Suppressor macrophage treated with lipopolysaccharide for 4 hours (primary cell): Measurements from ENCODE around the gene MAN1C1.

Source experiments
- DNase-seq: peaks from one replicate; pipeline ENCODE4 v3.0.0-alpha.2; 2020

MAN1C1 gene

DNA sequence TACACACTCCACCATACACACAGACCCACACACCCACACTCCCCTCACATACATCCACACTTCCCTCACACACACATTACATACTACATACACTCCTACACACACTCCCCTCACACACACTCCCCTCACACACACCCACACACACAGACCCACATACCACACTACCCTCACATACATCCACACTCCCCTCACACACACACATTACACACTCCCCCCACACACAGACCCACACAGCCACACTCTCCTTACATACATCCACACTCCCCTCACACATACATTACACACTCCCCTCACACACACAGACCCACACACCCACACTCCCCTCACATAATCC is 150.8 kb downstream of the MAN1C1 start:
- DNase-seq = no peak

GRCh38 chr1:25768999-25769398 is 152.4 kb downstream of the MAN1C1 start:
- DNase-seq = no peak

- no peak for DNase-seq
Observed at GRCh38 chr1:25769625-25770383, 153.2 kb downstream of the MAN1C1 start.

- no peak for DNase-seq
Observed at GRCh38 chr1:25770541-25771220, 154.1 kb downstream of the MAN1C1 start.

DNA sequence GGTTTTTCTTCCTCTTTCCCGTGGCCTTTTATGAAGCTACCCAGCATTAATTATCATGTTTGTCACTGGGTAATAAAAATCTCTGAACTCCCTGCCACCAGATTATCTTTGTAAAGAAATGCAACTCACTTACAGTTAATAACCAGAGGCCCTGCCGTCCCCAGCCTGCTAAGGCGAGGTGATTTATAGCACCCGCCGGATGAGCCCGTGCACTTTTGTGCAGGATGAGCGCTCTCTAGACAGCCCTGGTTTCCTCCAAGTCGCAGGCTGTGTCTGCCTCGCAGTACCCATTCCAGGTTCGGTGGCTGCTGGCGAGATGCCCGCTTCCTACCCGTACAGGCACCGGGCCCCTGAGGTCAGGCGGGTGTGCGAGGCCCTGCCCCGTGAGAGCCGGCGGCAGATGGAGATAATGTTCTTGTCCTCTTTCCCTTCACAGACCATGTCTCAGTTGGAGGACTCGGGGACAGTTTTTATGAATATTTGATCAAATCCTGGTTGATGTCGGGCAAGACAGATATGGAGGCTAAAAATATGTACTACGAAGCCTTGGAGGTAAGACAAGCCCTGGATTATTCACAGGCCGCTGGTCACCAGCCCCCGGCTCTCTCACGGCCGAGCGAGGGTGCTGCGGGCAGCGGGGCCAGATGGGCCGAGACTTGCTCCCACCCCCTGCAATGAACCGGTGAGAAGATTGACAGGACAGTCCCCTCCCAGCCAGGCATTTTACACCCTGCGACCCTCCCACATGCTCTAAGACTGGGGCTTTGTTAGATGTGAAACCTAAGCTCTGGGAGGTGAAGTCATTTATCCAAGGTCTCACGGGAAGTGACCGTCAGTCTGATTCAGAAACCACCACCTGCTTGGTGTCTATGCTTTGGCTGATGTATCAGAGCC is 154.9 kb downstream of the MAN1C1 start:
- DNase-seq = no peak

GRCh38 chr1:25772164-25772563 is 155.6 kb downstream of the MAN1C1 start:
- DNase-seq = no peak

- no peak for DNase-seq
Observed at GRCh38 chr1:25772692-25773245, 156.2 kb downstream of the MAN1C1 start.

DNA sequence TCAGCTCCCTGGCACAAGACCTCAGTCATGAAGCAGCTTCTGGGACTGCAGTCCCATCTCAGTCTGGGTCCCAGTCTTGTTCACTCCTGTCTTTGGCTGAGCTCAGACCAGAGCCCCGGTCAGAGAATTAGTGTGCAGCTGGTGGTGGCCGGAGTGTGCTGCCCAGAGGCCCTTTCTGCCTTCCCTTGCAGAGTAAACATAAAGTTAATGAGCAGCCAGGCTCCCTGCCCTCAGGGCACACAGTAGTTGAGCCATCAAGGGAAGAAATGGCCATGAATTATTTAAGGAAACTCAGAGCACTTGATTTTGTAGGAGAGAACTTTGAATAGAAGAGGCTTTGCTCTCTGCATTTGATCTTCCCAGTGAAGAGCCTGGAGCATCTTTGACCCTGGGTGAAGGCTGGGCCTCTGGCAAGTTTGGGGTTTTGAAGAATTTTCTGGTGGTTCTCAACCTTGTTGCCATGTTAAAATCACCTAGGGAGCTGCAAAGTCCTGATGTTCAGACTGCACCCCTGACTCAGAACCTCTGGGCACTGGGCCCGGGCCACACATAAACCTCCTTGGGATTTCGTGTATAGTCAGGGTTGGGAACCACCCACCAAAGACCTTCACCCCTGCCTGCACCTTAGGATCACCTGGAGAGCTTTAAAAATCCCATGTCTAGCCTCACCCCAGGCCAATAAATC is 157.0 kb downstream of the MAN1C1 start:
- DNase-seq = no peak

DNA sequence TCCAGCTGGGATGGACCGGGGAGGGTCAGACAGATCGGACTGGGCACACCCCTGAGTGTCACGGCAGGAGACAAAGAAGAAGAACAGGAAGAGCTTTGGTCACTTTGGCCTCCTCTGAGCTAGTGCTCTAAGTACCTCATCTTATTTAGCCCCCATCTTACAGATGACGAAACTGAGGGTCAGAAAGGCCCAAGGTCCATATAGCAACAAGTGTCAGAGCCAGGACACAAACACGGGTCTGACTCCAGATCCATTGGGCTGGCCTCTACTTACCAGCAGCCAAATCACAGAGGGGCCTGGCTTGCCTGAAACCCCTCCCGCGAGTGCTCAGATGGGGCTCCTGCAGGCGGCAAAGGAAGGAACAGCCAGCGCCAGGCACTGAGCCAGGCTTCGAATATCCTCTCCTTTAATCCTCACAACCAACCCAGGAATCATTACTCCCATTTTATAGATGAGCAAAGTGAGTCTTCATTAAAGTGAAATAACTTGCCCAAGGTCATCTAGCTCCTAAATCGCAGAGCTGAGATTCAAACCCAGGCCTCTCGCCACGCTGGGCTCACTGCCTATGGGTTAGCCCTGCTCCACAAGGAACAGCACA is 157.7 kb downstream of the MAN1C1 start:
- DNase-seq = no peak

DNA sequence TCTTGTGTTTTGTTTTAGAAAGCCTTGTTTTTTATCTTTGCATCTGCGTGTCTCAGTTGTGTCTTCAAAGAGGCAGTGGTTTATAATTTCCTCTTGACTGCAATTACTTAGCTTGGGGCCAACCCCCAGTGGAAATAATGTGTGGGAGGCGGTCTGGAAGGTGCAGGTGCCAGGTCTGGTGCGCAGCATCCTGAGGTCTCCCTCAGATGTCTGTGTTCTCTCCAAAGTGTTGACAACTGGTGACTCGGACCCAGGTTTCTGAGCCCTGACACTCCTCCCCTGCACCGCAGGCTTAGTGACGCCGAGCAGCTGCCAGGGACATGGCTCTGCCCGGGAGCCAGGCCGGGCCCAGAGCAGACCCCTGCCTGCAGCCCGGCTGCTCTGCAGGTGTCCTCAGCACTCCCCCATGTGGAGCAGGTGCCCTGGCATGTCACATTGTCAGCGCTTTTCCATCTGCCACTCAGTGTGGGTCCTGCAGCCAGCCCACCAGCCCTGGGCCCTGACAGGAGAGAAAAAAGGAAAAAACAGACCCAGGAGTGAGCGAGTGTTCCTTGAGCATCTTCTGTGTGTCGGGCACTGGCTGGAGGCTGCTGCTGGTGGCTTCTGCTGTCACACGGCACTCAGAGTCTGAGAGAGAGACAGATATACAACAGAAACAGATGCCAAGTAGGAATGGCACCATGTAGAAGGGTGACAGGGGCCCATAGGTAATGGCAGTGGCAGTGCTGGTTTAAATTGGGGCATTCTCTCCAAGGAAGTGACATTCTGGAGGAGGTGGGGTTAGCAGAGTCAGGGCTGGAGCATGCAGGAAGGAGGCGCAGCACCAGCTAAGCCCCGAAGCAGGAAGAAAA is 158.6 kb downstream of the MAN1C1 start:
- DNase-seq = no peak

DNA sequence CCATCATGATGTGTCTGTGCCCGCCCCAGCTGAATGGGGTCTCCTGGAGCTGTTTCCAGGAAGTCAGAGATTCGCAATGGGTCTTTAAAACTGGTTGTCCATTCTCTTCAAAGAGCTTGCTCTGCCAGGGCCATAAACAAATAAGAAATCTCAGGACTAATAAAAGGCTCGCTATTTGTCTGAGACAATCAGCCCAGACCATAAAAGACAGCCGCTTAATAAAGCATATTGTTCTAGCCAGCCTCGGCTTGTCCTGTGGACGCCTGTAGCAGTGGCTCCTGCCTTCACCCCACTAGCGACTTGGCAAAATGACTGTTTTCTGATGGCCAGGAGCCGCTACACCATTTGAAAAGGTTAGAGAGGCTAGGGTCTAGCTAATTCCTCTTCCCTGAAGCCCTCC is 162.8 kb downstream of the MAN1C1 start:
- no peak for DNase-seq

- no peak for DNase-seq
Observed at GRCh38 chr1:25779894-25780293, 163.3 kb downstream of the MAN1C1 start.

DNA sequence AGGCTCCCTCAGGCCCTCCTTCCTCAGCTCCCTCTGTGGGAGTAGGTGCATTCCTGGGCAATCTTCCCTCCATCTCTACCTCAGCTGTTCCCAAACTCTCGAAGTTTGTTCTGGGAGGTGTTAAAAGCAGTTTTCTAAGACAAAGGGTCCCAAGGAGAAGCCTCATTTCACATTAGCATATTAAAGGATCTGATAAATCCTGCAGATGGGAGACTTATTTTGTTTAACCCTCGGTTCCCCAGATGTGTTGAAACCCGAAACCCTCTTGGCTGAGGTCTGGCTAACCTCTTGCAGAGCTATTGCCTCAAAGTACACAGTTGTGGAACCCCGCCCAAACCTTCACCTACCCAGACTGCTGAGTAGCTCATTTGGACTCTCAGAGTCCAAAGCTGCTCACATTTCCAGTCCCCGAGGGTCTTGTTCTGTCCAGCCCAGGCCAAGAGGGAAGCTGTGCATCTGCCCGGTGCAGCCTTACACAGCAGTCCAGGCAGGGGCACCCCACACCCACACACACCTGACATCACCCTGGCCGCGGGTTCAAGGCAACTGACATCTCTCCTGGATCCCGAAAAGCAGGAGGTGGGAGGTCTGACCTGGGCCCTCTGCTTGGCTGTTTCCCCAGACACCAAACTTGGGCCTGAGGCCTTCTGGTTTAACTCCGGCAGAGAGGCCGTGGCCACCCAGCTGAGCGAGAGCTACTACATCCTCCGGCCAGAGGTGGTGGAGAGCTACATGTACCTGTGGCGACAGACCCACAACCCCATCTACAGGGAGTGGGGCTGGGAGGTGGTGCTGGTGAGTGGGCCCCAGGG is 163.9 kb downstream of the MAN1C1 start:
- DNase-seq = no peak

DNA sequence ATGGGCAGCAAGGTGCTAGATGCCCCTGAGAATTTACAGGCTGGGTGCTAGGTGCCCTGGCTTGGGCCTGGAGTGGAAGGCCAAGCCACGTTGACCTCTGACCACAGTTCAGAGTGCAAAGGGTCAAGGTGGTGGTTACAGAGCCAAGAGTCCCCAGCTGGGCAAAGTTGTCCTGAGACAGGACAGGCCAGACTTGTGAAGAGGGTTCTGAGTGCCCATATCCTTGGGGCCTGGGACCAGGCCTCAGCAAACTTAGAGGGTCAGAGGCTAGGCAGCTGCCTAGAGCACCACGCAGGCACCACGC is 164.5 kb downstream of the MAN1C1 start:
- no peak for DNase-seq

- no peak for DNase-seq
Observed at GRCh38 chr1:25782608-25783201, 166.1 kb downstream of the MAN1C1 start.

GRCh38 chr1:25784575-25785051 is 168.0 kb downstream of the MAN1C1 start:
- DNase-seq = no peak

DNA sequence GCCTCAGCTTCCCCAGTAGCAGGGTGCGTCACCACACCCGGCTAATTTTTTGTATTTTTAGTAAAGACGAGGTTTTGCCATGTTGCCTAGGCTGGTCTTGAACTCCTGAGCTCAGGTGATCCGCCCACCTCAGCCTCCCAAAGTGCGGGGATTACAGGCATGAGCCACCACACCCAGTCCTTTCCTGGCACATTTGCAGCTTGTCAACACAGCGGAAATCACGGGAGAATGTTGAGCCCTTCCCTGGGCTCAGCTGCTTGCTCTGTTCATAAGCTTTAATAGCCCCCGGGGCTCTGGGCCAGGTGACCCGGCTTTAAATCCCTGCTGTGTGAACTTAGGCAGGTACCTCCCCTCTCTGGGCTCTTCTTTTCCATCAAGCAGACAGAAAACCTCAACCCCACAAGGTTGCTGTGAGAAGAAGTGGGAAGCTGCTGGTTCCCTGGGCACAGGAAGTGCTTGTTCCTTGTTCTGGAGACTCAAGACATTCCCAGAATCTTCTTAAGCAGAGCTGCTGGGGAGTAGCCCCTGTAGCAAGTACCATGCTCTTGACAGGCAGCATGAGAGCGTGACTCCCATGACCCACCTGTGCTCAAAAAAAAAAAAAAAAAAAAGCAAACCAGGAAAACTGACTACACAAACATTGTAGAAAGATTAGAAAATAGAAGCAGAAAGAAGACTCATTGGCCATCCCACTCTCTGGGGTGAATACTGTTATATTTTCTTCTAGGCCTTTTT is 168.9 kb downstream of the MAN1C1 start:
- no peak for DNase-seq

- no peak for DNase-seq
Observed at GRCh38 chr1:25786887-25787759, 170.5 kb downstream of the MAN1C1 start.
